H9 (cell line): Measurements from ENCODE around the gene USH2A. TPM values are rescaled to one million over a fixed set of nuclear protein-coding genes. Genes with fewer than 3 reads are reported as not detected.

ENCODE experiments used
- DNase-seq: peaks from one replicate; pipeline ENCODE4 v3.0.0-alpha.2; 2017
- H2AFZ ChIP-seq: one replicate; pipeline ENCODE4 v1.6.1; 2013; ENCODE audit warnings: mild to moderate bottlenecking, low read length, control low read depth, moderate library complexity
- H2AK5ac ChIP-seq: 2 replicates; pipeline ENCODE4 v1.6.1; 2013; ENCODE audit warnings: low read length, control low read depth, mixed read lengths; ENCODE audit not compliant: insufficient read length
- H2BK120ac ChIP-seq: one replicate; pipeline ENCODE4 v1.6.1; 2013; ENCODE audit warnings: low read depth, mild to moderate bottlenecking, low read length, control low read depth, inconsistent platforms; ENCODE audit not compliant: poor library complexity, severe bottlenecking
- H2BK12ac ChIP-seq: 2 replicates; pipeline ENCODE4 v1.6.1; 2013; ENCODE audit warnings: low read length, control low read depth, mixed read lengths, low read depth; ENCODE audit not compliant: insufficient read length
- H2BK15ac ChIP-seq: 2 replicates; pipeline ENCODE4 v1.6.1; 2013; ENCODE audit warnings: low read depth, low read length, control low read depth
- H2BK20ac ChIP-seq: one replicate; pipeline ENCODE4 v1.6.1; 2013; ENCODE audit warnings: low read depth, mild to moderate bottlenecking, low read length, control low read depth, inconsistent platforms; ENCODE audit not compliant: poor library complexity, severe bottlenecking
- H2BK5ac ChIP-seq: 2 replicates; pipeline ENCODE4 v1.6.1; 2013; ENCODE audit warnings: low read length, control low read depth, mixed read lengths; ENCODE audit not compliant: insufficient read length
- H3K14ac ChIP-seq: 2 replicates; pipeline ENCODE4 v1.6.1; 2013; ENCODE audit warnings: low read length, control low read depth; ENCODE audit not compliant: insufficient read depth
- H3K18ac ChIP-seq: 2 replicates; pipeline ENCODE4 v1.6.1; 2013; ENCODE audit warnings: low read depth, mild to moderate bottlenecking, mixed read lengths, low read length, control low read depth; ENCODE audit not compliant: insufficient read length
- H3K23ac ChIP-seq: 2 replicates; pipeline ENCODE4 v1.6.1; 2013; ENCODE audit warnings: low read length, control low read depth, mixed read lengths, low read depth; ENCODE audit not compliant: insufficient read length
- H3K23me2 ChIP-seq: 2 replicates; pipeline ENCODE4 v1.6.1; 2013; ENCODE audit warnings: low read depth, mild to moderate bottlenecking, mixed read lengths, low read length, control low read depth; ENCODE audit not compliant: insufficient read length, poor library complexity, severe bottlenecking
- H3K27ac ChIP-seq: 2 replicates; pipeline ENCODE4 v1.5.1; 2013; ENCODE audit warnings: low read length, control low read depth, mixed read lengths, low read depth; ENCODE audit not compliant: insufficient read length
- H3K27me3 ChIP-seq: 2 replicates; pipeline ENCODE4 v1.6.1; 2013; ENCODE audit warnings: low read length, control low read depth, inconsistent platforms; ENCODE audit not compliant: insufficient read depth
- H3K4ac ChIP-seq: 2 replicates; pipeline ENCODE4 v1.6.1; 2013; ENCODE audit warnings: low read depth, mild to moderate bottlenecking, control low read depth, inconsistent platforms, low read length, moderate library complexity
- H3K4me1 ChIP-seq: 2 replicates; pipeline ENCODE4 v1.6.1; 2013; ENCODE audit warnings: low read length, control low read depth, inconsistent platforms; ENCODE audit not compliant: insufficient read depth
- H3K4me2 ChIP-seq: 2 replicates; pipeline ENCODE4 v1.6.1; 2013; ENCODE audit warnings: low read length, control low read depth, mixed read lengths; ENCODE audit not compliant: insufficient read length, insufficient read depth
- H3K56ac ChIP-seq: 2 replicates; pipeline ENCODE4 v1.6.1; 2013; ENCODE audit warnings: low read depth, mild to moderate bottlenecking, mixed read lengths, low read length, control low read depth; ENCODE audit not compliant: insufficient read length
- H3K79me1 ChIP-seq: 2 replicates; pipeline ENCODE4 v1.6.1; 2013; ENCODE audit warnings: low read depth, mild to moderate bottlenecking, moderate library complexity, low read length, control low read depth, inconsistent platforms; ENCODE audit not compliant: insufficient read depth, poor library complexity, severe bottlenecking
- H3K79me2 ChIP-seq: 2 replicates; pipeline ENCODE4 v1.6.1; 2013; ENCODE audit warnings: low read length, control low read depth, inconsistent platforms; ENCODE audit not compliant: insufficient read depth
- H3K9ac ChIP-seq: 2 replicates; pipeline ENCODE4 v1.6.1; 2013; ENCODE audit warnings: low read length, control low read depth, mixed read lengths; ENCODE audit not compliant: insufficient read length; ENCODE audit errors: extremely low read depth
- H3K9me3 ChIP-seq: one replicate; pipeline ENCODE4 v1.6.1; 2013; ENCODE audit warnings: low read depth, low read length, inconsistent platforms; ENCODE audit not compliant: control insufficient read depth
- H3T11ph ChIP-seq: one replicate; pipeline ENCODE4 v1.6.1; 2013; ENCODE audit warnings: mild to moderate bottlenecking, low read length, control low read depth, inconsistent platforms
- H4K20me1 ChIP-seq: one replicate; pipeline ENCODE4 v1.6.1; 2013; ENCODE audit not compliant: control insufficient read depth, insufficient read length, insufficient read depth
- H4K5ac ChIP-seq: 2 replicates; pipeline ENCODE4 v1.6.1; 2013; ENCODE audit warnings: low read depth, mild to moderate bottlenecking, mixed read lengths, low read length, control low read depth; ENCODE audit not compliant: insufficient read length
- H4K8ac ChIP-seq: replicated peaks from 2 replicates; pipeline ENCODE4 v1.6.1; 2013; ENCODE audit warnings: low read length, control low read depth, mixed read lengths, low read depth; ENCODE audit not compliant: insufficient read length
- H4K91ac ChIP-seq: 2 replicates; pipeline ENCODE4 v1.6.1; 2013; ENCODE audit warnings: low read depth, mild to moderate bottlenecking, moderate library complexity, mixed read lengths, low read length, control low read depth; ENCODE audit not compliant: insufficient read length
- H3K27ac Mint-ChIP-seq, 3 experiments: 2 replicates in 2 of 3; 3 replicates in 1 of 3; pipeline ENCODE4 v1.8.0; 2020 to 2021; ENCODE audit warnings: mixed read lengths in 3 of 3, mild to moderate bottlenecking in 1 of 3, moderate library complexity in 1 of 3
- H3K27me3 Mint-ChIP-seq: 2 replicates; pipeline ENCODE4 v1.8.0; 2021; ENCODE audit warnings: low read depth, mild to moderate bottlenecking, moderate library complexity, mixed read lengths
- H3K36me3 Mint-ChIP-seq, 3 experiments: 2 replicates in 2 of 3; 3 replicates in 1 of 3; pipeline ENCODE4 v1.8.0; 2020 to 2021; ENCODE audit warnings: low read depth in 3 of 3, mixed read lengths in 3 of 3; ENCODE audit not compliant: insufficient read depth in 1 of 3
- H3K4me1 Mint-ChIP-seq, 2 experiments: 2 replicates each; pipeline ENCODE4 v1.8.0; 2020; ENCODE audit warnings: mixed read lengths in 2 of 2
- H3K4me3 Mint-ChIP-seq, 2 experiments: 2 replicates in 1 of 2; 3 replicates in 1 of 2; pipeline ENCODE4 v1.8.0; 2020 to 2021; ENCODE audit warnings: mild to moderate bottlenecking in 2 of 2, mixed read lengths in 2 of 2, moderate library complexity in 1 of 2
- H3K9me3 Mint-ChIP-seq, 2 experiments: 2 replicates in 1 of 2; 3 replicates in 1 of 2; pipeline ENCODE4 v1.8.0; 2020; ENCODE audit warnings: mild to moderate bottlenecking in 2 of 2, mixed read lengths in 2 of 2, moderate library complexity in 1 of 2
- CTCF ChIP-seq: fragments of 200-600 bp; sonication (generic); conservative IDR thresholded peaks from 3 replicates; pipeline ENCODE4 v1.8.0; 2021; ENCODE audit warnings: antibody characterized with exemption, mild to moderate bottlenecking
- WGBS: extraction: QIAGEN DNeasy Blood & Tissue Kit; methylation state at CpG from one replicate; pipeline ENCODE4 v1.1.7; 2013; ENCODE audit warnings: missing lambda C conversion rate, low lambda C conversion rate, mixed read lengths; ENCODE audit not compliant: insufficient read length; ENCODE audit errors: extremely low coverage; 5-methylcytosine and 5-hydroxymethylcytosine counted together
- total RNA-seq: library from RNA; stranded (reverse); gene quantifications from 2 replicates; pipeline ENCODE4 v1.2.1, GENCODE V29; 2021

USH2A gene
- total RNA-seq, 1 experiment from 2014 or later: 0.11 TPM

- Histone ChIP-seq H3K4ac (no peak overlapping the region), H2BK15ac (no peak overlapping the region), H3K9me3 (no peaks in the 10 kb centered on the region), H2BK20ac (no peak overlapping the region), H3K56ac (no peak overlapping the region), H4K91ac (no peak overlapping the region), H3K18ac (no peak overlapping the region), H3K4me2 (no peak overlapping the region), H2AFZ (no peak overlapping the region), H3K23ac (no peak overlapping the region), H2BK12ac (no peak overlapping the region), H4K8ac (no peak overlapping the region), H4K5ac (no peak overlapping the region), H3K27ac (no peak overlapping the region), H2BK5ac (no peak overlapping the region), H2AK5ac (no peak overlapping the region), H4K20me1 (no peaks in the 10 kb centered on the region), H3K27me3 (no peaks in the 10 kb centered on the region), H3K79me2 (no peaks in the 10 kb centered on the region), H3K4me1 (no peaks in the 10 kb centered on the region), H3K79me1 (no peaks in the 10 kb centered on the region), H3K9ac (no peak overlapping the region), H3K14ac (no peak overlapping the region), H2BK120ac (no peak overlapping the region), H3T11ph (no peak overlapping the region), H3K23me2 (no peaks in the 10 kb centered on the region)
- Mint-ChIP-seq H3K4me1 (no peaks in the 10 kb centered on the region), H3K9me3 (no peaks in the 10 kb centered on the region), H3K27ac (no peak overlapping the region), H3K4me3 (no peak overlapping the region), H3K27me3 (no peaks in the 10 kb centered on the region), H3K36me3 (no peaks in the 10 kb centered on the region)
- no peak for TF ChIP-seq CTCF
- no peak for DNase-seq
- no CpG with 5 or more reads among the region's 2 CpGs for WGBS
Observed at GRCh38 chr1:215983680-215984079, 439.6 kb downstream of the USH2A start.
